ENCODE data around the gene APOBEC3H.
"Not testable (repeated sequence)": the region's sequence is repeated elsewhere in the genome, so short reads cannot be mapped to it uniquely, and the experiment has no call there.

APOBEC3H gene

DNA sequence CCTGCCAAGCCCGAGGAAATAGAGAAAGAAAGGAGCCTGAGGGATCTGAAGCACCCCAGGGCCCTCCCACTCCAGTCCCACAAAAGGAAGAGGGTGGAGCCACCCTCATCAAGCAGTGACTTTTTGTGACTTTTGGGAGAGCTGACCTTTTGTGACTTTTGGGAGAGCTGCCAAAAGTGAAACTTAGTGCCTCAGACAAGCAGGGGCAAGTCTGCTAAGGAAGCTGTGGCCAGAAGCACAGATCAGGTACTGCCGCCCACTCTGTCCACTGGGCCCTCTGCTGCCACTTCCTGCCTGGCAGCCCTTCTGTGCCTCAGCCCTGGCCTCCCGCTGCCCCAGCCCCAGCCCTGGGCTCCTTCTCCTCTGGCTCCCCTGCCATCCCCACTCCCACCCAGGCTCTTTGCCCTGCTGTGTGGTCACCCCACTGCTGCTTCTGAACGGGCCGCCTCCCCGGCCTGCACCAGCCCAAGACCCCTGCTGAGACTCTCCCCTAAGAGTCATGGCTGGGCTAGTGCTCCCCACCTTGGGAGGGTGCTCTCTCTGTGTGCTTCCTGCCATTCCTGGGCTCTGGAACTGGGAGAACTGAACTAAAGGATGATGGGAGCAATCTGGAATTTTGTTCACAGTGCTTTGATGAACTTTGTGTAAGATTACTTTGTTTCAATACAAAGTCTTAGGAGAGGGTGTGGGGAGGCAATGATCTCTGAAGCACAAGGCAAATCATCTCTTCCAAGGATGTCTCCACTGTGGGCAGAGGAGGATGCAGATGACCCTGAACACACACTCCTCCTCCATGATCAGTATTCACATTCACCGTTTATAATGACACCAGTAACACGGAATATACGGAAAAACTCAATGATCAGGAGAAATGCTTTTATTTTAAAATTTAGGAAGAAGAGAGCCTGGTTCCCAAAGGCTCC, at the start of gene APOBEC3H:
APOBEC3H (plus strand) TSS at position 147 of the 923 bp plus-strand sequence. CDS start 3,035 bp downstream, outside the sequence.
- no peak for DNase-seq

- not testable (repeated sequence) for DNase-seq
These were observed 47.6 kb upstream of the APOBEC3H start for GRCh38 chr22:39049486-39049885.

DNA sequence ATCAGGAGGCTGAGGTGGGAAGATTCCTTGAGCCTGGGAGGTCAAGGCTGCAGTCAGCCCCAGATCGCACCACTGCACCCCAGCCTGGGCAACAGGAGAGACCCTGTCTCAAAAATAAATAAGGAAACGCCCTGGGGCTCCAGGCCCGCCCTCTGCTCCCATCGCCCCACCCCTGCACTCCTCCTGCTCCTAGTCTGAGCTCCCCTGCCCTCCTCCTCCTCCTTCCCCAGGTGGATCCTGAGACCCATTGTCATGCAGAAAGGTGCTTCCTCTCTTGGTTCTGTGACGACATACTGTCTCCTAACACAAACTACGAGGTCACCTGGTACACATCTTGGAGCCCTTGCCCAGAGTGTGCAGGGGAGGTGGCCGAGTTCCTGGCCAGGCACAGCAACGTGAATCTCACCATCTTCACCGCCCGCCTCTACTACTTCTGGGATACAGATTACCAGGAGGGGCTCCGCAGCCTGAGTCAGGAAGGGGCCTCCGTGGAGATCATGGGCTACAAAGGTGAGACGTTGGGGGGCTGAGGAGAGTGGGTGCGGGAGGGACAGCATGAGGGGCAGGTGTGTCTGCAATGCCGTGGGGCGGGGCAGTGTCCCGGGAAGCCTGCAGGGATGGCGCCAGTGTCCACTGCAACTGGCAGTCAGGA, 45.1 kb upstream of the APOBEC3H start:
- DNase-seq = not testable (repeated sequence)

GRCh38 chr22:39055658-39056057, 41.4 kb upstream of the APOBEC3H start:
- DNase-seq = no peak

DNA sequence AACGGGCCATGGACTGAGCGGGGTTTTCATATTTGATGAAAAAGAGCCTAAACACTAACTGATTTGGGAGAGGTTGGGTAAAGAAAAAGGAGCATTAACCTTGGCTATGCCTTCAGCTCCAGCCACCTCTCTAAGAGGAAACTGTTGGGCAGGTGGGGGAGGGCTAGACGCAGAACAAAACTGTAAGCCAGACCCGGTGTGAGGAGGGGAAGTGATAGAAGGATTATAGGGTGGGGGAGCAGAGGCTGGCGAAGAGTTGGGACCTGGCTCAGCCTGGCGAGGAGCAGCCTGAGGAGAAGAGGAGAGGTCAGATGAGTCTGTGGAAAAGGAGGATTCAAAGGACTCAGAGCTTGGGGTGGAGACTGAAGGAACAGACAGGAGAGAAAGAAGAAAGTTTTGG, 35.8 kb upstream of the APOBEC3H start:
- not testable (repeated sequence) for DNase-seq

DNA sequence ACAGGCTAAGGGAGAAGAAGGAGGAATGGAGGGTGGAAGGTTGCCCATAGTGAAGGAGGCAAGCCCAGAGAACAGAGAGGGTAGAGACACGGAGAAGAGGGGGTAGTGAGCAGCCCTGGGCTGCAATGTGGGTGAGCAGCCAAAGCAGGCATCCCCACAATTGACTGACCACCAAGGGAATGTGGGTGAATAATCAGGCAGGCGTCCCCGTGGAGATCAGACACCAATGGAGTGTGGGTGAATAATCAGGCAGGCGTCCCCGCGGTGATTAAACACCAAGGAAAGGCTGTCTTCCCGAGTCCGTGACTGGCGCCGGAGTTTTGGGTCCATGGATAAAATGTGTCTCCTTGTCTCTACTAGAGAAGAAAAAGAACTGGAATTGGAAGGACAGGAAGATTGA, 35.1 kb upstream of the APOBEC3H start:
- DNase-seq = not testable (repeated sequence)

DNA sequence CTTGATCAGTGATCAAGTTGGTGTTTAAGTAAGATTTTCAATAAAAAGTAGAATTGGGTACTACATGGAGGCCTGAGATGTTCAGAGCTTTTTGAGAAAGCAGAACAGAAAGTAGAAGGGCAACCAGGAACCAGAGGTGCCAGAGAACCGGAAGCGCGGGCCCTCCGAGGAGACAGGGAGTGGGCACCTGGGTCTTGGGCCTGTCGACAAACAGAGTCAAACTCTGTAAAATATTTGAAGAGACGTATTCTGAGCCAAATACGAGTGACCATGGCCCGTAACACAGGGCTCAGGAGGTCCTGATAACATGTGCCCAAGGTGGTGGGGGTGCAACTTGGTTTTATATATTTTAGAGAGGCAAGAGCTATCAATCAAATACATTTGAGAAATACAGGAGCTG, 33.1 kb upstream of the APOBEC3H start:
- not testable (repeated sequence) for DNase-seq

DNA sequence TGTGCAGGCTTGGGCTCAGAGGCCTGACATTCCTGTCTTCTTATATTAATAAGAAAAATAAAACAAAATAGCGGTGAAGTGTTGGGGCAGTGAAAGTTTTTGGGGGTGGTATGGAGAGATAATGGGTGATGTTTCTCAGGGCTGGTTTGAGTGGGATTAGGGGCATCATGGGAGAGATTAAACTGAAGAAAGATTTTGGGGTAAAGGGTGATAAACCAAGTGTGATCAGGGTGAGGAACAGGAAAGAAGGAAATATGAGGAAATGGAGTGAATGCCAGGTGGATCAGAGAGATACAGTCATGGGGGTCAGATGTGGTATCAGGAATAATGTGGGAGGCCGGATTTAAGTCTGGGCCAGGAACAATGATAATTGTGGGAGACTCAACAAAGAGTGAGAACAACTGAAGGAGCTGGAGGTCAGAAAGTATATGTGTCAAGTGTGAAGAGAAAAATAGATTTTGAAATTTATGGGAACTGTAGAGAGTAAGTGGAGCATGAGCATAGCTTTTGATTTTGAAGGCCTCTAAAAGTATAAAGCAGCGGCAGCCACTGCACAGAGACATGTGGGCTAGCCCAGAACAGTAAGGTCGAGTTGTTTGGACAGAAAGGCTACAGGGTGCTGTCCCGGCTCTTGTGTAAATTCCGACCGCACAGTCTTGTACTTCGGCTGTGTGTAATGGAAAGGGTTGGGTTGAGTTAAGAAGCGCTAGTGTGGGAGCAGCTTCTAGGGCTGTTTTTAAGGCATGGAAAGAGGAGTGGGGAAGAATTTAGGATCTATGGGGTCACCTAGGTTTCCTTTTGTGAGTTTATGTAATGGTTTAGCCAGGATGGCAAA, 30.4 kb upstream of the APOBEC3H start:
- not testable (repeated sequence) for DNase-seq

GRCh38 chr22:39068033-39068785, 28.8 kb upstream of the APOBEC3H start:
- no peak for DNase-seq

DNA sequence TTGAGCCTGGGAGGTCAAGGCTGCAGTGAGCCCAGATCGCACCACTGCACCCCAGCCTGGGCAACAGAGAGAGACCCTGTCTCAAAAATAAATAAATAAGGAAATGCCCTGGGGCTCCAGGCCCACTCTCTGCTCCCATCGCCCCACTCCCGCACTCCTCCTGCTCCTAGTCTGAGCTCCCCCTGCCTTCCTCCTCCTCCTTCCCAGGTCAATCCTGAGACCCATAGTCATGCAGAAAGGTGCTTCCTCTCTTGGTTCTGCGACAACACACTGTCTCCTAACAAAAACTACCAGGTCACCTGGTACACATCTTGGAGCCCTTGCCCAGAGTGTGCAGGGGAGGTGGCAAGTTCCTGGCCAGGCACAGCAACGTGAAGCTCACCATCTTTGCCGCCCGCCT, 26.9 kb upstream of the APOBEC3H start:
- no peak for DNase-seq

- DNase-seq = not testable (repeated sequence)
These were observed 24.5 kb upstream of the APOBEC3H start for GRCh38 chr22:39072581-39072981.

GRCh38 chr22:39073981-39074380, 23.1 kb upstream of the APOBEC3H start:
- no peak for DNase-seq

GRCh38 chr22:39076155-39077025, 20.7 kb upstream of the APOBEC3H start:
- DNase-seq = not testable (repeated sequence)

- not testable (repeated sequence) for DNase-seq
These were observed 19.8 kb upstream of the APOBEC3H start, which contains the start of gene APOBEC3G for GRCh38 chr22:39077026-39077840. Gene APOBEC3G (plus strand): TSS chr22:39077275. CDS start chr22:39077362, 87 bp downstream.

GRCh38 chr22:39077912-39078311, 19.1 kb upstream of the APOBEC3H start:
- not testable (repeated sequence) for DNase-seq

GRCh38 chr22:39078329-39078728, 18.7 kb upstream of the APOBEC3H start:
- no peak for DNase-seq

DNA sequence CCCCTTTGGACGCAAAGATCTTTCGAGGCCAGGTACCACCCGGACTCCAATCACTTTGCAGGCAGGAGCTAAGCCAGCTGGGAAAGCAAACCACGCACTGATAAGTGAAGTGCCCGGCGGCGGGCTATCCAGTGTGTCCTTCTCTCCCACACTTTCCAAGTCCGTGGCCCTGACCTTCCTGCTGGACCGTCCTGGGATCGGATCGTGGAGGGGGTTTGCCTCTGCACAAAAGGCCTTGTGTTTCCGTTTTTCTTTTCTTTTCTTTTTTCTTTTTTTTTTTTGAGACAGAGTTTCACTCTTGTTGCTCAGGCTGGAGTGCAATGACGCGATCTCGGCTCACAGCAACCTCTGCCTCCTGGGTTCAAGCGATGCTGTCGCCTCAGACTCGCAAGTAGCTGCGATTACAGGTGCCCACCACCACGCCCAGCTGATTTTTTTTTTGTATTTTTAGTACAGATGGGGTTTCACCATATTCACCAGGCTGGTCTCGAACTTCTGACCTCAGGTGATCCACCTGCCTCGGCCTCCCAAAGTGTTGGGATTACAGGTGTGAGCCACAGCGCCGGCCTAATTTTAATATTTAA, 17.9 kb upstream of the APOBEC3H start:
- not testable (repeated sequence) for DNase-seq

DNA sequence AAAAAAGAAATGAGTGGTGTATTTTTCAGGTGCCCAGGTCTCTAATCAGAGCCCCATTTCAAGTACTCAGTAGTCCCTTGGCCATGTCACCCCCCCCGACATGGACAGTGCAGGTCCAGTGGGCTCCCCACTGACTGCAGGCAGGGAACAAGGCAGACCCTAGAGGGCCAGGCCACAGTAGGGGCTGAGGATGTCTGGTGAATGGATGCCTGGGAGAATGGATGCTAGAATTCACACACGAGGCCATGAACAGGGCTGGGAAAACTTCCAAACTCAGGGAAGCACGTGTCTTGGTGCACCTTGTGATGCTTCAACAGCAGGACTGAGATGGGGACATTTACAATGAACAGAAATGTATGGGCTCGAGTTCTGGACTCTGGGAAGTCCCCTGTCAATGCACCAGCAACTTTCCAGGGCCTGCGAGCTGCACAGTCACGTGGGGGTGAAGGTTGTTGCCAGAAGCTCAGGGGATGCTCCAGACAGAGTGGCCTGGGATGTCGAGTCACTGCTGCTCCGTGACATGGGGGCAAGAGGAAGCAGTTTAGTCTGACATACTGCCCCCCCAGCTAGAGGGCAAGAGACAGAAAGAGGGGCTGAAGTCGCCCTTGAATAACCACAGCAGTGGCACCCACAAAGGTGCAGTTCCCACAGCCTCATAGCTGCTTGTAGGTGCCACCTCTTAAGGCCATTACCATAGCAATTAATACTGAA, 16.8 kb upstream of the APOBEC3H start:
- no peak for DNase-seq

GRCh38 chr22:39081016-39081415, 16.0 kb upstream of the APOBEC3H start:
- DNase-seq = no peak

Data from NCI-H345 (cell line).